Stimulated activated naive B cell treated with anti-CD40 and anti-IgM and Interleukin-4, amounts not matched to agents 10 μg/mL and 1 μg/mL and 100 μg/mL, for 72 hours (primary cell): ENCODE data around the gene PCNX2.

ENCODE experiments used
- ATAC-seq, 2 donors: fragments of 150-1000 bp; cut with Tn5 transposase; replicated peaks; 2 replicates each; pipeline ENCODE4 v1.10.0; 2021; ENCODE audit warnings: moderate library complexity in 1 of 2
- DNase-seq: peaks from one replicate; pipeline ENCODE4 v3.0.0; 2021
- H3K27ac Mint-ChIP-seq: one replicate; pipeline ENCODE4 v1.8.0; 2022; ENCODE audit warnings: mild to moderate bottlenecking, mixed read lengths
- H3K27me3 Mint-ChIP-seq, 2 donors: one replicate each; pipeline ENCODE4 v1.8.0; 2022; ENCODE audit warnings: mixed read lengths in 2 of 2
- H3K36me3 Mint-ChIP-seq, 2 donors: one replicate each; pipeline ENCODE4 v1.8.0; 2022; ENCODE audit warnings: mixed read lengths in 2 of 2, mild to moderate bottlenecking in 1 of 2
- H3K4me1 Mint-ChIP-seq, 2 donors: one replicate each; pipeline ENCODE4 v1.8.0; 2022; ENCODE audit warnings: mixed read lengths in 2 of 2, mild to moderate bottlenecking in 1 of 2
- H3K4me3 Mint-ChIP-seq, 2 donors: one replicate each; pipeline ENCODE4 v1.8.0; 2022; ENCODE audit warnings: mild to moderate bottlenecking in 2 of 2, mixed read lengths in 2 of 2, moderate library complexity in 1 of 2
- H3K9me3 Mint-ChIP-seq, 2 donors: one replicate each; pipeline ENCODE4 v1.8.0; 2022; ENCODE audit warnings: mixed read lengths in 2 of 2, mild to moderate bottlenecking in 1 of 2

PCNX2 gene

DNA sequence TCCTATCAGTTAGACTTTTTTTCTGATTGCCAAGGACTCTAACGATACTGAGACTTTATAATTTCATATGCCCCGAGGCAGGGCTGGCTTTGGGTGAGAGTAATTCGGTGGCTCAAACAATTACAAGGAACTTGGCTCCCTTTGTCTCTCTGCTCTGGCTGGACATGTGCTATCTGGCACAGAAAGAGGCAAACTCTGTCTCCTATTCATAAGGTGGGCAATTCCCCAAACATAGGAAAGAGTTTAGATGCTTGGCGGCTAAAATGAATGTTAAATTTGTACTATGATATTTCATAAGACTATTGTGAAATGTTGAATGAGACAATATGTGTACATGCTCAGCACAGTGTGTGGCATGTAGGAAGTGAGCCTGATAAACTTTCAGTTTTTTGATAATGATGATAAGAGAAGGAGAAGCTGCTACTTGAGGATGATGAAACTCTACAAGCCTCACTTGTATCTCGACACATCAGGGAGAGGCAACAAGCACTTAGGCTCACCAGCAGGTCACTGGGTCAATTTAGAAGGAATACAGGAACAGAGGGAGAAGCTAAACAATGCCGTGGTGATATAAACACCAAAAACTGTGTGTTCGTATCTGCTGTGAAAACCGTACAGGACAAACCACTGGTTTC lies 357.7 kb downstream of the PCNX2 start:
- no peak for ATAC-seq
- Mint-ChIP-seq H3K27me3 (peaks cover 5 to 14% of the 10 kb centered on the region in 2 donors), H3K4me3 (no peak overlapping the region), H3K36me3 (no peaks in the 10 kb centered on the region), H3K4me1 (peaks cover 1% of the 10 kb centered on the region in 2 donors), H3K9me3 (no peaks in the 10 kb centered on the region), H3K27ac (no peak overlapping the region)
- DNase-seq = no peak

DNA sequence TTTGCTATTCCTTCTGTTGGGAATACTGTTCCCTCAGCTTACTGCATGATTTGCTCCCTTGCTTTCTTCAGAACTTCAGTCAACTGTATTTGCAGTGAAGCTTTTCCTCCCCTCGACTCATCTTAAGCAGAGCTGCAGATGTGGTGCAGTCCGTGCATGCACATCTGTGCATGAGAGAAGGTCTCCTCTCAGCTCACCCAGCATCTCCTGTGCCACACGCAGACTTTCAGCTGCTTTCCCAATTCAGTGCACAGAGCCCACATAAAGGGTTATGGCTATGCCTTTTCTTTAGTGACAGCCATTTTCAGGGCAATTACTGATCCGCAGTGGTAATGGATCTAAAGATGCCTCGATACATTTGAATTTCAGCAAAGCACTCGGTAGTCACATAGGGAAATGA lies 358.6 kb downstream of the PCNX2 start:
- no peak for DNase-seq
- no peak overlapping the region for H3K4me3 Mint-ChIP-seq
- no peaks in the 10 kb centered on the region for H3K36me3 Mint-ChIP-seq
- H3K4me1 Mint-ChIP-seq = no peaks in the 10 kb centered on the region
- H3K27me3 Mint-ChIP-seq = peaks cover 5 to 14% of the 10 kb centered on the region in 2 donors
- no peaks in the 10 kb centered on the region for H3K9me3 Mint-ChIP-seq
- H3K27ac Mint-ChIP-seq = no peak overlapping the region
- ATAC-seq = no peak
